ENCODE data around the gene BAD.
A peak's percentile ranks its signal among the peaks of the same experiment; 100 is the strongest.

Gene BAD

DNA sequence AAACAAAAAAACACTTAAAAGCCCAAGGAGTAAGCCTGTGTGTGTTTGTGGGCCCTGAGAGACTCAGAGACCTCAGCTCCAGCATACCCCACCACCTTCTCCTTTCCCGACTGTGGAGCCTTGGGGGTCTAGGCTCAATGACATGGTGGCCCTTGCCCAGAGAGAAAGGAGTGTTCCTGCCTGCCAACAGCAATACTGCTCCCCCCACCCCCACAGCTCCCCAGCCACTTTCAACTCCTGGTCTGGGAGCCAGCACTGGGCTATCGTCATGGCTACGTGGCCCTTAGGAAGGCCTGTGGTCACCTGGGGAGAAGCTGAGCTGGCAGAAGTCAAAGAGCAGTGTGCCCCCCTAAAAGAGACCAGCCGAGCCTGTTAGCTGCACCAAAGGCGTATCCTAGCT lies 40.4 kb downstream of the BAD start:
- no peak for DNase-seq (ENCODE audit: low read depth in 2 of 2)

GRCh38 chr11:64243236-64243854 lies 41.1 kb downstream of the BAD start:
- DNase-seq (ENCODE audit: low read depth in 2 of 2): no peak

- DNase-seq (ENCODE audit: low read depth in 2 of 2): peak in 1 of 2 donors; percentile 100
Observed at GRCh38 chr11:64241491-64242374, 42.7 kb downstream of the BAD start.

- DNase-seq (ENCODE audit: low read depth in 2 of 2): peak in 1 of 2 donors; percentile 99
Observed at GRCh38 chr11:64241241-64241490, 43.3 kb downstream of the BAD start.

GRCh38 chr11:64240435-64241240 lies 43.8 kb downstream of the BAD start, which contains the start of gene FKBP2:
Gene FKBP2 (plus strand): TSS chr11:64241095. CDS start chr11:64242388, 1,293 bp downstream.
- DNase-seq (ENCODE audit: low read depth in 2 of 2): peak; percentile 98 to 99

- DNase-seq (ENCODE audit: low read depth in 2 of 2): no peak
Observed at GRCh38 chr11:64239662-64240434, 44.6 kb downstream of the BAD start.

GRCh38 chr11:64238999-64239398 lies 45.5 kb downstream of the BAD start:
- no peak for DNase-seq (ENCODE audit: low read depth in 2 of 2)

GRCh38 chr11:64238076-64238475 lies 46.4 kb downstream of the BAD start:
- DNase-seq (ENCODE audit: low read depth in 2 of 2): no peak

GRCh38 chr11:64237484-64237951 lies 46.9 kb downstream of the BAD start:
- DNase-seq (ENCODE audit: low read depth in 2 of 2): no peak

- no peak for DNase-seq (ENCODE audit: low read depth in 2 of 2)
Observed at GRCh38 chr11:64235437-64236161, 48.9 kb downstream of the BAD start.

- DNase-seq (ENCODE audit: low read depth in 2 of 2): no peak
Observed at GRCh38 chr11:64234647-64235379, 49.7 kb downstream of the BAD start.

- DNase-seq (ENCODE audit: low read depth in 2 of 2): peak; percentile 58 to 62
Observed at GRCh38 chr11:64233913-64234586, 50.4 kb downstream of the BAD start, which contains the start of gene VEGFB. Gene VEGFB (plus strand): TSS chr11:64234584. CDS start chr11:64234834, 250 bp downstream.

DNA sequence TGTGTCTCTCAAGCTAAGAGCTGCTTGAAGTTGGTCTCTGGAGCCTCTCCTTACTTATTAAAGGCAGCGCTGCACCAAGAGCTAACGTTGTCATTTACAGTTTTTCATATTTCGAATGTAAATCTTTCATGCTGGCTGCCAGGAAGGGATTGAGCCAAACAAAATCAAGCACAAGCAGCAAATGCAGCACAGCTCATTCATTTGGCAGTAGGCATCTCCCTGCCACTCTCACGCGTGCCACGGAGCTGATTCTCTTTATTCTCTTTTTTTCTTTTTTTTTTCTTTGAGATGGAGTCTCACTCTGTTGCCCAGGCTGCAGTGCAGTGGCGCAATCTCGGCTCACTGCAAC lies 51.5 kb downstream of the BAD start:
- no peak for DNase-seq (ENCODE audit: low read depth in 2 of 2)

- no peak for DNase-seq (ENCODE audit: low read depth in 2 of 2)
Observed at GRCh38 chr11:64232182-64232966, 52.1 kb downstream of the BAD start.

DNA sequence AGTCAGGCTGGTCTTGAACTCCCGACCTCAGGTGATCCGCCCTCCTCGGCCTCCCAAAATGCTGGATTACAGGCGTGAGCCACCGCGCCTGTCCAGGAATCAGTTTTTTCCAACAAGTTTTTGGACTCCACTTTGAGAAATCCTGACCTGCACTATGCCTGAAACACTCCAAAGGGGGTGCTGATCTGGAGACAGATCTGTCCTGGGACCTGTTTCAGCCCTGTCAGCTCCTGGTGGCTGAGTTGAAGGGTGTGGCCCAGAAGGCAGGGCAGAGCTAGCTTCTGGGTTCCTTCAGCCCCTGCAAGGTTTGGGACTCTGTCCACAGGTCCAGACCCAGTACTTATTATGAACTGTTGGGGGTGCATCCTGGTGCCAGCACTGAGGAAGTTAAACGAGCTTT lies 52.9 kb downstream of the BAD start:
- DNase-seq (ENCODE audit: low read depth in 2 of 2): no peak

DNA sequence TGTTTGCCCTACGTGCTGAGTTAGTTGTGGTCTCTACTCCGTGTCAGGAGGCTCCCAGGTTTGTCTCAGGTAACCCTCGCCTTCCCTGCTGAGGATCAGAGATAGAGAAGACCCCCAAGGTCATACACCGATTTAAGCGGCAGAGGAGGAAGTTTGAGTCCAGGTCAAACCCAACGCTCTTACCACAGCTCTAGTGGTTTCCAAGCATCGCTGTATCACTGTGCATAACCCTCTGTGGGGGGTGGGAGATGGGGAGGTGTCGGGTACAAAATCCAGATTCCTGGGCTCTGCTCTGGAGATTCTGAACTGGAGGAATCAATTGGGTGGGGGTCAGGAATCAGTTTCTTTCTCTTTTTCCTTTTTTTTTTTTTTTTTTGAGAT lies 53.5 kb downstream of the BAD start:
- no peak for DNase-seq (ENCODE audit: low read depth in 2 of 2)

- peak; percentile 81 to 86 for DNase-seq (ENCODE audit: low read depth in 2 of 2)
Observed at GRCh38 chr11:64230171-64230984, 54.1 kb downstream of the BAD start, which contains the start of gene DNAJC4. Gene DNAJC4 (plus strand): TSS chr11:64230548. CDS start chr11:64230855, 307 bp downstream.

DNA sequence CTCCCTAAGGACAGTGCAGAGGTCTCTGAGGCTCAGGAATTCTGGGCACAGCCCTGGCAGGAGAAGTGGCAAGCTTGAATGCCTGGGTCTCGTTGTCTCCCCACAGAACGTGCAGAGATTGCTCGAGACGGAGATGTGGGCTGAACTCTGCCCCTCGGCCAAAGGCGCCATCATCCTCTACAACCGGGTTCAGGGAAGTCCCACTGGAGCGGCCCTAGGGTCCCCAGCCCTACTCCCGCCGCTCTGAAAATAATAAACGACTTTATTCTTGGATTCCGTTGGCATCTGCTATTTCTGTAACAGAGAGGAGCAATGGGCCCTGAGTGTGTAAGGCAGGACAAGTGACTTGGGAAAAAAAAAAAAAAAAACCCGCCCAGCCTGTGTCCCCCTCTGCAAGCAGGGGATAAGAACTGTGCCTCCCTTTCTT lies 54.7 kb downstream of the BAD start:
- no peak for DNase-seq (ENCODE audit: low read depth in 2 of 2)

Measured in stimulated activated CD8-positive, alpha-beta memory T cell treated with anti-CD3 and anti-CD28 coated beads, Interleukin-15, amount 100 ng/mL, for 48 hours (primary cell).